Measurements from ENCODE around the gene UBE2D2.

UBE2D2 gene

DNA sequence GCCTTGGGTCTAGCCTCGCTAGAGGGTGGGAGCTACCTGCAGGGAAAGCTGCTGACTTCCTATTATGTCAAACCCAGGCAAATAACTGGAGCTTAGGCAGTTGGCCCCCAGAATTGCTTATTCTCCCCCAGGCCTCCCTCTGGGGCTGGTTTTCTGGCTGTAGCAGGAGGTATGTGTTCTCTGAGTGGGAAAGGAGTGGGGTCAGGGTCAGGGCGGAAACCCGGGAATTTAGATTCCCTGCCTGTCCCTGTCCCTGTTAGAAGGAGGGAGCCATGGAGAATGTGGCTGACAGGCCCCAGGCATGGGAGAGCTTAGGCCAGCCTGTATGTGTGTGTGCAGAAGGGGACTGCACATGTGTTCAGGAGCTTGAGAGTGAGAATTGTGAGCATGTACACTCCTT lies 73.4 kb downstream of the UBE2D2 start:
- no peaks in the 10 kb centered on the region for H3K27me3 ChIP-seq
- H3K27ac ChIP-seq: peak overlapping the region in 1 of 11 experiments; percentile 25; a peak in 1 of 22 replicates
- peaks cover 35 to 77% (median 58%) of the 10 kb centered on the region in 11 experiments; a peak in 21 of 22 replicates for H4K20me1 ChIP-seq
- no peak for TF ChIP-seq Cebpa-rat (IDR thresholded peaks at IDR 0.05)
- no peak overlapping the region for H3K4me3 ChIP-seq
- no peaks in the 10 kb centered on the region for H3K9me3 ChIP-seq (replicated peaks in 1 of 11)
- H3K4me2 ChIP-seq: peak overlapping the region in 5 of 11 experiments; percentile 27 to 99 (median 95); a peak in 6 of 22 replicates
- H3K36me3 ChIP-seq: peaks cover 4 to 30% (median 11%) of the 10 kb centered on the region in 11 experiments; a peak in 20 of 22 replicates
- H3K4me1 ChIP-seq: peaks cover 55 to 71% (median 65%) of the 10 kb centered on the region in 10 experiments
- peak overlapping the region in 4 of 11 experiments; percentile 0 to 45 (median 20); a peak in 2 of 22 replicates for H3K9ac ChIP-seq

DNA sequence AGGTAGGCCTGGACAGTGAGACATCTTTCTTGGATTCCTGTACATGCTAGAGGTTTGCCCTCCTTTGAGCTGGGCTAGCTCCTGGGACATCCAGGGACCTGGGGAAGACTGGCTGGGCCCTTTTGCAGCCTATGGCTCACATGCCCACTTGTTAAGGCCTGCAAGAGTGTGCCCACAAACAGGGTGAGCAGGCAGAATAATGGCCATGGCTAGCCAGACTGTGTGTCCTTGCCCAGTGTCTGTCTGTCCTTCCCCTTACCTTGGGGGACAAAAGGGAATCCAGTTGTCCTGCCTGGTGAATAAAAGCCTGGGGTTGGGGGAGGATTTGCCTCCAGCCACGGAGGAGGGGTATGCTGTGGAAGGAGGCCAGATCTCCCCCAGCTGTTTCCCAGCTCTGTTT lies 74.1 kb downstream of the UBE2D2 start:
- TF ChIP-seq Cebpa-rat (IDR thresholded peaks at IDR 0.05): no peak
- H3K9ac ChIP-seq: peak overlapping the region in 6 of 11 experiments; percentile 13 to 45 (median 28); a peak in 6 of 22 replicates

DNA sequence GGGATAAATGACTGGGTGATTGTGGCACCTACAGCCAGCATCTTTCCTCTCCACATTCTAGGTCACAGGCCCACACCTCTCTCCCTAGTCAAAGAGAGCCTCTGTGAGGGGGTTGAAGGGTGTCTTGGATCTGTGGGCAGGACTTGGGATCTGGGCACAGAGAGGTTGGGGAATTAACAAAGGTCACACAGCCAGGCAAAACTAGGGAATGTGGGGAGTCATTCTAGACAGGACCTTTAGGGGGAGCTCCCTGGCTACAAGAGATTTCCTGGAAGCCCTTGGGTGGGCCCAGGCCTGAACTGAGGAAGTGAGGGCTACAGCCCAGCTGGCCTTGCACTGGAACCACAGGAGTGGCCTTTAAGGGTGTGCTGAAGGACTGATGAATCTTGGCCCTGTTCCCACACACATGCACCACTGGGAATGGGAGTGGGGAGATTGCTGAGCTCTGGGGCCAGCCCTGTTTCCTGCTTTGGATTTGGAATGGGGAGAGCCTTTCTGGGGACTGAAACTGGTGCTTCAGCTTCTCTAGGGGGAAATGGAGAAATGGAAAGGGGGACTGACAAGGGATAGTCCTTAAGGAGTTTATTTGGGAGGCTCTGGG lies 74.6 kb downstream of the UBE2D2 start:
- no peaks in the 10 kb centered on the region for H3K27me3 ChIP-seq
- peaks cover 39 to 84% (median 61%) of the 10 kb centered on the region in 11 experiments; a peak in 21 of 22 replicates for H4K20me1 ChIP-seq
- TF ChIP-seq Cebpa-rat (IDR thresholded peaks at IDR 0.05): no peak
- H3K4me2 ChIP-seq: peak overlapping the region; percentile 86 to 99 (median 95)
- peak overlapping the region in 7 of 11 experiments; percentile 13 to 75 (median 45); a peak in 12 of 22 replicates for H3K9ac ChIP-seq
- H3K27ac ChIP-seq: peak overlapping the region in 9 of 11 experiments; percentile 8 to 79 (median 45); a peak in 15 of 22 replicates
- no peaks in the 10 kb centered on the region for H3K9me3 ChIP-seq (replicated peaks in 1 of 11)
- H3K4me3 ChIP-seq: no peak overlapping the region
- peaks cover 67 to 83% (median 77%) of the 10 kb centered on the region in 10 experiments for H3K4me1 ChIP-seq
- peaks cover 0 to 19% (median 0%) of the 10 kb centered on the region in 11 experiments; a peak in 9 of 22 replicates for H3K36me3 ChIP-seq

More for the DNA sequence above, 74.1 kb downstream of the UBE2D2 start:
- peaks cover 39 to 84% (median 61%) of the 10 kb centered on the region in 11 experiments; a peak in 21 of 22 replicates for H4K20me1 ChIP-seq
- peaks cover 62 to 77% (median 72%) of the 10 kb centered on the region in 10 experiments for H3K4me1 ChIP-seq
- H3K4me2 ChIP-seq: peak overlapping the region; percentile 86 to 99 (median 95); a peak in 21 of 22 replicates
- H3K9me3 ChIP-seq (replicated peaks in 1 of 11): no peaks in the 10 kb centered on the region
- H3K27ac ChIP-seq: peak overlapping the region in 8 of 11 experiments; percentile 1 to 79 (median 44); a peak in 9 of 22 replicates
- H3K27me3 ChIP-seq: no peaks in the 10 kb centered on the region
- peaks cover 0 to 24% (median 5%) of the 10 kb centered on the region in 11 experiments; a peak in 11 of 22 replicates for H3K36me3 ChIP-seq
- H3K4me3 ChIP-seq: no peak overlapping the region

DNA sequence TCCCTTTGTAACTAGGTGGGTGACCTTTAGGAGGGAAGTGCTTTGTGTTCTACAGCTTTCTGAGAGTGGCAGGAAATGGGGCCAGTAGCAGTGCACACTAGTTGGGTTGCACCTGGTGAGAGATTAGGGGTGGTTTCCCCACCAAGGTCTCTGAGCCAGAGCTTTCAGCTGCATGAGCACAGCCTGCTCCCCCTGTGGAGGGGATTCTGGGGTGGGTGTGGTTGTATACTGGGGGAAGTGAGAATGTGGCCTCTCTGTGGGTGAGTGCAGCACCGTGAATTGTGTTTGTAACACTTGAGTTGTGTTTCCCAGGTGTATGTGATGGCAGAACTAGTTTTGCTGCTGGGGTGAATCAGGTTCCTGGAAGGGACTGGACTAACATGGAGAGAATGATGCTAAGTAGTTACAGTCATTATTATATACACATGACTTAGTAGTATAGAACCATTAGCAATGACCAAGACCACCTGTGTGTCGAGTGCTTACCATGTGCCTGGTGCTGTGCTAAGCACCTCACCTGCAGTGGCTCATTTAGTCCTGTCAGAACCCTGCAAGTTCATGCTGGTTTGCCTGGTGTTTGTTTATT lies 75.2 kb downstream of the UBE2D2 start:
- peaks cover 73 to 89% (median 83%) of the 10 kb centered on the region in 10 experiments for H3K4me1 ChIP-seq
- H3K4me3 ChIP-seq: peak overlapping the region in 4 of 10 experiments; percentile 24 to 65 (median 54); a peak in 5 of 20 replicates
- H3K27me3 ChIP-seq: no peaks in the 10 kb centered on the region
- H3K36me3 ChIP-seq: peaks cover 0 to 14% (median 0%) of the 10 kb centered on the region in 11 experiments; a peak in 7 of 22 replicates
- peak overlapping the region; percentile 86 to 99 (median 95) for H3K4me2 ChIP-seq
- peak overlapping the region in 9 of 11 experiments; percentile 8 to 80 (median 58); a peak in 15 of 22 replicates for H3K27ac ChIP-seq
- H3K9me3 ChIP-seq (replicated peaks in 1 of 11): no peaks in the 10 kb centered on the region
- no peak; a peak in 1 of 22 replicates for TF ChIP-seq Cebpa-rat (IDR thresholded peaks at IDR 0.05)
- peaks cover 39 to 88% (median 61%) of the 10 kb centered on the region in 11 experiments; a peak in 21 of 22 replicates for H4K20me1 ChIP-seq
- H3K9ac ChIP-seq: peak overlapping the region in 9 of 11 experiments; percentile 7 to 76 (median 72); a peak in 10 of 22 replicates

DNA sequence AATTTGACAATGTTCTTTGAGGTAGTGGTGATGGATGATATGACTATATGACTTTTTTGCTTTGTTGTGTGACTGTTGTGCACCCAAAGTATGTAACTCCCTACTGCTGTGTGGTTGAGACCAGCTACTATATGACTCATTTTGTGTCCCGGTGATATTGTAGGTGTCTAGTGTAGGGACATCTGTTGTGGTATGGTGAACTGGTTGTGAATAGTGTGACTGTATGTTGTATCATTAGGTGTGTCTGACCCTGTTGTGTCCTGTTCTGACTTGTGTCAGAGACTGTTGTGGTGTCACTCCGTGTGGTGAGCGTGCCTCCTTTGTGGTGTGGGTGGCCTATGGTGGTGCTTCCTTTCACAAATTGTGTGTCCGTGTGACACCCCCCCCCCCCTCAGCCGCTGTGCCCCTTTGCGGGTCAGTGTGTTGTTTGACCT lies 75.9 kb downstream of the UBE2D2 start:
- Histone ChIP-seq H3K9ac (peak overlapping the region in 9 of 11 experiments; percentile 65 to 76 (median 72); a peak in 16 of 22 replicates), H3K27me3 (no peaks in the 10 kb centered on the region), H4K20me1 (peaks cover 36 to 87% (median 61%) of the 10 kb centered on the region in 11 experiments; a peak in 21 of 22 replicates), H3K4me1 (peaks cover 80 to 96% (median 90%) of the 10 kb centered on the region in 10 experiments), H3K4me2 (peak overlapping the region; percentile 86 to 99 (median 95)), H3K9me3 (replicated peaks in 1 of 11) (no peaks in the 10 kb centered on the region), H3K36me3 (peaks cover 0 to 7% (median 0%) of the 10 kb centered on the region in 11 experiments; a peak in 7 of 22 replicates), H3K27ac (peak overlapping the region in 9 of 11 experiments; percentile 31 to 80 (median 77); a peak in 16 of 22 replicates), H3K4me3 (peak overlapping the region; percentile 24 to 65 (median 50); a peak in 15 of 20 replicates)
- TF ChIP-seq Cebpa-rat (IDR thresholded peaks at IDR 0.05): no peak

DNA sequence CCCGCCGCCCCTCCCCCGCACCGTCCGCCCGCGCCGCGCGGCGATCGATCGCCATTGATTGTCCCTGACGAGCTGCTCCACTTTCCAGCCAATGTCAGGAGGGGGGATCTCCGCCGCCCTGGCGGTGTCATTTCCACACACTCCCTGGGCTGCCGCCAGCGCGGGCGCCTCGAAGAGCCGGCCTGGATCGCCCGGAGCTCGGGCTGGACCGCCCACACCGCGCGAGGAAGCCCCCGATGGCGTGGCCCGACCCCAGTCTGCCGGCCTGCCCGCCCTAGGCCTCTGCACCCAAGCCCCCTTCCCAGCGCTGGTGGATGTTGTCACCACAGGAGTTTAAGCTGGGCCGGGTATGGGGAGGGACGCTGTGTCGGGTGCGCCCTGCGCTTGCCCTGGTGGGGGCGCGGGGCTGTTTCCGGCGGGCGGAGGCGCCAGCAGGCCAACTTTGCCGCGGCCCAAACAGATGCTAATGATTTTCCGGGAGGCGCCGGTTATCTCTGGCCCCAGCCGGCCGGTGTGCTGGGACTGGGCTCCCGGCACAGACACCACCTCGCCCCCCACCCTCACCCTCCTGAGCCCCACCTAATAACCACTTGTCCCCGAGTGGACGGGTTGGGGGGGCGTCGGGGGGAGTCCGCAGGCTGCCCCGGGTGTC lies 76.4 kb downstream of the UBE2D2 start:
- Histone ChIP-seq H3K27ac (peak overlapping the region; percentile 4 to 80 (median 75); a peak in 21 of 22 replicates), H3K4me1 (peaks cover 85 to 99% (median 95%) of the 10 kb centered on the region in 10 experiments)

DNA sequence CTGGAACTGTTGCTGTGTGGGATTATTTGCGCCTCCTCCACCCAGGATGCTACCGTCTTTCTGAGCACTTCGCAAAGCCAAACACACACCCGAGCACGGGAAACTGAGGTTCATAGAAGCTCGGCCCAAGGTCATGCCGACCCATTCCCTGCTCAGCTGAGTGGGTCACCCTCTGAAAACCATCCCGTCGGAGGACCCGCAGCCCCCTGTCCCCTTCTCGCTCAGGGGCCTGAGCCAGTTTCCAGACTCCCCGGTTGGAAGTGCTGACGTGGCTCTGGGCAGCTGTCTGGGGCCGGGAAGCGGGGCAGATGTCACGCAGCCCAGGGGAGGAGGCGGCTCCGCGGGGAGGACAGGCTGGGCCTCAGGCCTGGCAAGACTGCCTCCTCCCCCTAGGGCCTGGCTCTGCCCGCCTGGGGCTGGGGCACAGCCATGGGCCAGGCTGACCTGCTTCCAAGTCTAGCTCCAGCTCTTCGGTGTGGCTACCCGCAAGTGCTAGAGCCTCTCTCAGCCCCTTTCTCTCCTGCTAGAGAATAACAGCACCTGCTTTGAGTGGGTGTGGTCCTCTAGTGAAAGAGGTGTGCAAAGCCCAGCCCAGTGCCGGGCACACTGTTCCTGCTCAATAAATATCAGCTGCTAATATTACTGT lies 77.1 kb downstream of the UBE2D2 start:
- Histone ChIP-seq H3K27me3 (no peaks in the 10 kb centered on the region), H3K4me2 (peak overlapping the region; percentile 86 to 99 (median 95)), H3K27ac (peak overlapping the region; percentile 4 to 80 (median 75); a peak in 21 of 22 replicates), H3K9ac (peak overlapping the region; percentile 65 to 76 (median 72); a peak in 21 of 22 replicates), H3K9me3 (replicated peaks in 1 of 11) (no peaks in the 10 kb centered on the region), H3K4me1 (peaks cover 92 to 99% (median 98%) of the 10 kb centered on the region in 10 experiments), H3K4me3 (peak overlapping the region; percentile 38 to 65 (median 50)), H4K20me1 (peaks cover 34 to 85% (median 61%) of the 10 kb centered on the region in 11 experiments; a peak in 21 of 22 replicates), H3K36me3 (no peaks in the 10 kb centered on the region)
- TF ChIP-seq Cebpa-rat (IDR thresholded peaks at IDR 0.05): no peak

More for the DNA sequence above, 76.4 kb downstream of the UBE2D2 start:
- no peak for TF ChIP-seq Cebpa-rat (IDR thresholded peaks at IDR 0.05)
- H3K4me2 ChIP-seq: peak overlapping the region; percentile 86 to 99 (median 95)
- H3K9ac ChIP-seq: peak overlapping the region; percentile 65 to 76 (median 72); a peak in 21 of 22 replicates
- peak overlapping the region; percentile 38 to 65 (median 50) for H3K4me3 ChIP-seq
- H4K20me1 ChIP-seq: peaks cover 35 to 82% (median 61%) of the 10 kb centered on the region in 11 experiments; a peak in 21 of 22 replicates
- no peaks in the 10 kb centered on the region for H3K9me3 ChIP-seq (replicated peaks in 1 of 11)
- no peaks in the 10 kb centered on the region for H3K27me3 ChIP-seq
- H3K36me3 ChIP-seq: peaks cover 0 to 3% (median 0%) of the 10 kb centered on the region in 11 experiments; a peak in 5 of 22 replicates
